ENCODE data around the gene WIPF2.

DNA sequence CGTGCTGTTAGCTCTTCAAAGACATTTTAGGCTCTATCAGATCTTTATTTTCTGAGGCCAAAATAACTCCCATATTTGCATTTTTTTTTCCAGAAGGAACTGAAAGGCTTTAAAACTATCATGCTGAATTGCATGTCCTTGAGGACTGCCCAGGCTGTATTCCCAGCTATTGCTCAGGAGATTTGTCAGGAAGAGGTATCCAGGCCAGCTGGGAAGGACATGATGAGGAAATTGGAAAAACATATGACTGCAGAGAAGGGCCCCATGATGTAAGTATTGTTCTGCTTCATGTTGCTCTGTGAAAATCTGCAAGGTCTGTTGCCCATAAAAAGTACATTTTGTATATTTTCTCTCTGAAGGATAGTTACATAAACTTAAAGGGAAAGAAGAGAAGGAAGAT, 74.3 kb downstream of the WIPF2 start:
- TF ChIP-seq POLR2AphosphoS5 (IDR thresholded peaks at IDR 0.05; ENCODE audit: low read depth, low read length) (no peak), TAF1 (IDR thresholded peaks at IDR 0.05; ENCODE audit: borderline replicate concordance, insufficient read depth, low read length) (no peak), SIN3A (IDR thresholded peaks at IDR 0.05; ENCODE audit: borderline replicate concordance, insufficient read depth, low read length) (no peak)
- TF ChIP-seq, protein P1, sequence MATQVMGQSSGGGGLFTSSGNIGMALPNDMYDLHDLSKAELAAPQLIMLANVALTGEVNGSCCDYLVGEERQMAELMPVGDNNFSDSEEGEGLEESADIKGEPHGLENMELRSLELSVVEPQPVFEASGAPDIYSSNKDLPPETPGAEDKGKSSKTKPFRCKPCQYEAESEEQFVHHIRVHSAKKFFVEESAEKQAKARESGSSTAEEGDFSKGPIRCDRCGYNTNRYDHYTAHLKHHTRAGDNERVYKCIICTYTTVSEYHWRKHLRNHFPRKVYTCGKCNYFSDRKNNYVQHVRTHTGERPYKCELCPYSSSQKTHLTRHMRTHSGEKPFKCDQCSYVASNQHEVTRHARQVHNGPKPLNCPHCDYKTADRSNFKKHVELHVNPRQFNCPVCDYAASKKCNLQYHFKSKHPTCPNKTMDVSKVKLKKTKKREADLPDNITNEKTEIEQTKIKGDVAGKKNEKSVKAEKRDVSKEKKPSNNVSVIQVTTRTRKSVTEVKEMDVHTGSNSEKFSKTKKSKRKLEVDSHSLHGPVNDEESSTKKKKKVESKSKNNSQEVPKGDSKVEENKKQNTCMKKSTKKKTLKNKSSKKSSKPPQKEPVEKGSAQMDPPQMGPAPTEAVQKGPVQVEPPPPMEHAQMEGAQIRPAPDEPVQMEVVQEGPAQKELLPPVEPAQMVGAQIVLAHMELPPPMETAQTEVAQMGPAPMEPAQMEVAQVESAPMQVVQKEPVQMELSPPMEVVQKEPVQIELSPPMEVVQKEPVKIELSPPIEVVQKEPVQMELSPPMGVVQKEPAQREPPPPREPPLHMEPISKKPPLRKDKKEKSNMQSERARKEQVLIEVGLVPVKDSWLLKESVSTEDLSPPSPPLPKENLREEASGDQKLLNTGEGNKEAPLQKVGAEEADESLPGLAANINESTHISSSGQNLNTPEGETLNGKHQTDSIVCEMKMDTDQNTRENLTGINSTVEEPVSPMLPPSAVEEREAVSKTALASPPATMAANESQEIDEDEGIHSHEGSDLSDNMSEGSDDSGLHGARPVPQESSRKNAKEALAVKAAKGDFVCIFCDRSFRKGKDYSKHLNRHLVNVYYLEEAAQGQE (IDR thresholded peaks at IDR 0.05; ENCODE audit: insufficient read depth in 1 of 2, low read depth in 2 of 2, low read length in 2 of 2): no peak

Data from PFSK-1 (cell line).